Measurements from ENCODE around the gene FCRL1. TPM values are rescaled to one million over a fixed set of nuclear protein-coding genes. Genes with fewer than 3 reads are reported as not detected.

The FCRL1 gene
- total and polyA plus RNA-seq, 12 donors, result 0.03 to 0.37 TPM; not detected in 10

DNA sequence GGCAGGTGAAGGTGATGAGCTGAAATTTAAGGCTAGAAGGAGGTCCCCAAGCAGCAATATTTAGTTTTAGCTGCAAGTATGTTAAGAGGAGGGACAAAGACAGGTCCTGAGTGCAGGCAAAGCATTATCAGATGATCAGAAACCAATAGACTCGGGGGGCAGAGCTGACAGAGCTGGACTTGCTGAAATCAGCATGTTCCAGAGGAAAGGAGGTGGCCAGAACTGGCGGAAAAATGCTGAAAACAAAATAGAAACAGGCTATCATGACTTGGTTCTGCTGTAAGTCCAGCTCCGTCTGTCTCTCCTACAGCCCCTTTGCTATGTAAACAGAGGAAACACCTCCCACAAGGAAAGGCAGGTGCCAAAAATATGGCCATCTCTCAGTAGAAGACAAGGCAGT lies 21.8 kb upstream of the FCRL1 start, which contains the start of gene CD5L:
Gene CD5L (minus strand): TSS at position 101 of the 400 bp plus-strand sequence. CDS start 107 bp downstream, outside the sequence.
- ATAC-seq, result no peak
- intact Hi-C loops (cut with DNase I), result no loop called here
- Histone ChIP-seq H3K9me3 (no peaks in the 10 kb centered on the region), H3K36me3 (no peaks in the 10 kb centered on the region), H3K27me3 (no peaks in the 10 kb centered on the region), H3K27ac (no peak within 1 kb of the TSS), H3K4me3 (no peak within 1 kb of the TSS), H3K4me1 (peaks cover 0 to 19% (median 0%) of the 10 kb centered on the region in 9 donors)
- no peak for TF ChIP-seq CTCF (IDR thresholded peaks at IDR 0.05)
- no peak for DNase-seq
- WGBS, 2 donors, result 41 to 58% methylated on average over 3 of the region's 3 CpGs

DNA sequence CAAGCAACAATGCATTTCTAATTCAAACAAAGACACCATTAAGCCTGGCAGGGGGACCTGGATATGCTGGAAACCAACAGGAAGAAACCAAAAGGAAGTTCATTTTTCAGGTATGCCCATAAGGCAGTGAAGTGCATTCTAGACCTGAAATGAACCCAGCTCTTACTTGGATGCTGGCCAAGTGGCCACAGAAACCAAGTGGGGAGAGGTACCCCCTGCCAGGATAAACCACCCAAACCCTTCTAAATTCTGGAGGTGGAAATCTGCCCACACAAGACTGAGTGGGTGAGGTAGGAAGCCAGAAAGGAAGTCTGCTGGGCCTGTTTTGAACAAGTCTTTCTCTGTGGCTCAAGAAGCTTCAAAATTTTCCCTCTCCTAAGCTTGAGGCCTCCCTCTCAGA lies 19.0 kb upstream of the FCRL1 start:
- DNase-seq (no peak), ATAC-seq (no peak)
- TF ChIP-seq CTCF (IDR thresholded peaks at IDR 0.05), result no peak
- no peak overlapping the region for H3K27ac ChIP-seq
- H3K4me3 ChIP-seq, result no peak overlapping the region
- intact Hi-C loops (cut with DNase I), result no loop called here
- no peaks in the 10 kb centered on the region for H3K9me3 ChIP-seq
- H3K4me1 ChIP-seq, result peaks cover 0 to 11% (median 0%) of the 10 kb centered on the region in 9 donors
- no peaks in the 10 kb centered on the region for H3K36me3 ChIP-seq
- H3K27me3 ChIP-seq, result peaks cover 0 to 5% (median 0%) of the 10 kb centered on the region in 7 donors

GRCh38 chr1:157834430-157834829 lies 14.5 kb upstream of the FCRL1 start:
- Histone ChIP-seq H3K27me3 (peaks cover 0 to 9% (median 3%) of the 10 kb centered on the region in 7 donors), H3K27ac (no peak overlapping the region), H3K9me3 (no peaks in the 10 kb centered on the region), H3K4me1 (no peaks in the 10 kb centered on the region), H3K36me3 (no peaks in the 10 kb centered on the region), H3K4me3 (no peak overlapping the region)
- whole genome bisulfite sequencing, 2 donors, result 70 to 74% methylated on average over 12 of the region's 12 CpGs
- intact Hi-C loops (cut with DNase I), result no loop called here
- TF ChIP-seq CTCF (IDR thresholded peaks at IDR 0.05), result no peak
- DNase-seq (no peak), ATAC-seq (no peak)

GRCh38 chr1:157833145-157833544 lies 13.2 kb upstream of the FCRL1 start:
- no peak for DNase-seq
- no peak overlapping the region for H3K4me3 ChIP-seq
- TF ChIP-seq CTCF (IDR thresholded peaks at IDR 0.05), result no peak
- intact Hi-C loops (cut with DNase I), result no loop called here
- no peaks in the 10 kb centered on the region for H3K36me3 ChIP-seq
- no peak for ATAC-seq
- H3K9me3 ChIP-seq, result no peaks in the 10 kb centered on the region
- 73 to 74% methylated on average over 6 of the region's 6 CpGs for WGBS, 2 donors
- H3K4me1 ChIP-seq, result no peaks in the 10 kb centered on the region
- peaks cover 0 to 18% (median 3%) of the 10 kb centered on the region in 7 donors for H3K27me3 ChIP-seq
- H3K27ac ChIP-seq, result no peak overlapping the region
